IMR-90 (cell line): ENCODE results near the gene CMTM6. TPM values are rescaled to one million over a fixed set of nuclear protein-coding genes. Genes with fewer than 3 reads are reported as not detected.

Experiments used
- ATAC-seq: fragments of 200-7000 bp; cut with Tn5 transposase; 2 replicates; pipeline ENCODE4 v1.9.1; 2020; ENCODE audit warnings: low read depth, mild to moderate bottlenecking, moderate library complexity
- BruUV-seq: library from RNA; stranded (reverse); fragments of 400-500 nt; replicated peaks from 2 replicates; lab custom pipeline; 2021; lab: Mats Ljungman, UMichigan
- CTCF ChIA-PET: fragments of 300-600 bp; formaldehyde crosslinking; extraction: SDS; loops from one replicate; lab custom pipeline; 2021; ENCODE audit warnings: antibody characterized with exemption; lab: Yijun Ruan, JAX
- POLR2A ChIA-PET: fragments of 300-600 bp; sonication (Branson Sonifier 250); formaldehyde crosslinking; loops from one replicate; lab custom pipeline; 2022; ENCODE audit warnings: antibody characterized with exemption; ENCODE audit not compliant: unreplicated experiment; lab: Charles Lee
- DNase-seq: peaks from one replicate; pipeline ENCODE4 v3.0.0; 2013
- H2AFZ ChIP-seq: replicated peaks from 2 replicates; pipeline ENCODE3; 2013; ENCODE audit warnings: low read length, mild to moderate bottlenecking; ENCODE audit not compliant: poor library complexity
- H2AK5ac ChIP-seq: 2 replicates; pipeline ENCODE4 v1.6.1; 2013; ENCODE audit warnings: low read depth, low read length, inconsistent platforms
- H2AK9ac ChIP-seq: replicated peaks from 2 replicates; pipeline ENCODE3; 2013; ENCODE audit warnings: mild to moderate bottlenecking, low read depth, low read length, moderate library complexity; ENCODE audit not compliant: poor library complexity
- H2BK120ac ChIP-seq: 2 replicates; pipeline ENCODE4 v1.6.1; 2013; ENCODE audit warnings: low read depth, low read length, inconsistent platforms
- H2BK15ac ChIP-seq: 3 replicates; pipeline ENCODE4 v1.6.1; 2013; ENCODE audit warnings: low read depth, low read length, inconsistent platforms
- H2BK20ac ChIP-seq: 2 replicates; pipeline ENCODE4 v1.6.1; 2013; ENCODE audit warnings: low read depth, mild to moderate bottlenecking, inconsistent platforms, low read length, moderate library complexity
- H2BK5ac ChIP-seq: 2 replicates; pipeline ENCODE4 v1.6.1; 2013; ENCODE audit warnings: mild to moderate bottlenecking, low read depth, low read length, inconsistent platforms; ENCODE audit not compliant: poor library complexity, severe bottlenecking
- H3K14ac ChIP-seq: replicated peaks from 2 replicates; pipeline ENCODE4 v1.6.1; 2013; ENCODE audit warnings: low read depth, low read length, inconsistent platforms
- H3K18ac ChIP-seq: 2 replicates; pipeline ENCODE4 v1.6.1; 2013; ENCODE audit warnings: low read depth, low read length, control low read depth
- H3K23ac ChIP-seq: 2 replicates; pipeline ENCODE4 v1.6.1; 2013; ENCODE audit warnings: low read depth, low read length, inconsistent platforms
- H3K27ac ChIP-seq: 2 replicates; pipeline ENCODE4 v1.5.1; 2013; ENCODE audit warnings: mild to moderate bottlenecking, control low read depth, low read length; ENCODE audit not compliant: insufficient read depth
- H3K27me3 ChIP-seq: 2 replicates; pipeline ENCODE4 v1.6.1; 2013; ENCODE audit warnings: low read length; ENCODE audit not compliant: control insufficient read depth, insufficient read depth
- H3K36me3 ChIP-seq: 2 replicates; pipeline ENCODE4 v1.6.1; 2013; ENCODE audit warnings: low read length, mixed read lengths; ENCODE audit not compliant: control insufficient read depth, insufficient read depth
- H3K4ac ChIP-seq: 2 replicates; pipeline ENCODE4 v1.6.1; 2013; ENCODE audit warnings: low read depth, low read length, inconsistent platforms
- H3K4me1 ChIP-seq: 2 replicates; pipeline ENCODE4 v1.6.1; 2013; ENCODE audit warnings: low read length, mixed read lengths; ENCODE audit not compliant: control insufficient read depth, insufficient read depth
- H3K4me2 ChIP-seq: 2 replicates; pipeline ENCODE4 v1.6.1; 2013; ENCODE audit warnings: low read depth, mild to moderate bottlenecking, control low read depth, low read length, moderate library complexity
- H3K4me3 ChIP-seq: 2 replicates; pipeline ENCODE4 v1.5.1; 2013; ENCODE audit warnings: low read depth, mild to moderate bottlenecking, control low read depth, low read length, moderate library complexity; ENCODE audit not compliant: insufficient read depth
- H3K56ac ChIP-seq: 2 replicates; pipeline ENCODE4 v1.6.1; 2013; ENCODE audit warnings: low read length, inconsistent platforms; ENCODE audit not compliant: insufficient read depth; ENCODE audit errors: extremely low read depth
- H3K79me1 ChIP-seq, 2 experiments: 2 replicates each; pipeline ENCODE4 v1.6.1; 2013; ENCODE audit warnings: low read length in 2 of 2, inconsistent platforms in 1 of 2, low read depth in 1 of 2
- H3K9ac ChIP-seq: 2 replicates; pipeline ENCODE4 v1.6.1; 2013; ENCODE audit warnings: low read depth, low read length, control low read depth
- H3K9me1 ChIP-seq: 2 replicates; pipeline ENCODE4 v1.6.1; 2013; ENCODE audit warnings: low read length, inconsistent platforms; ENCODE audit not compliant: insufficient read depth
- H3K9me3 ChIP-seq: 2 replicates; pipeline ENCODE4 v1.6.1; 2013; ENCODE audit warnings: low read length; ENCODE audit not compliant: control insufficient read depth, insufficient read depth
- H4K20me1 ChIP-seq: 2 replicates; pipeline ENCODE4 v1.6.1; 2013; ENCODE audit warnings: low read length, inconsistent platforms; ENCODE audit not compliant: insufficient read depth
- H4K5ac ChIP-seq: 2 replicates; pipeline ENCODE4 v1.6.1; 2013; ENCODE audit warnings: mild to moderate bottlenecking, low read depth, low read length, control low read depth
- H4K8ac ChIP-seq, 2 experiments: 2 replicates each; pipeline ENCODE4 v1.6.1; 2013; ENCODE audit warnings: low read depth in 2 of 2, low read length in 2 of 2, control low read depth in 1 of 2, inconsistent platforms in 1 of 2
- H4K91ac ChIP-seq: 2 replicates; pipeline ENCODE4 v1.6.1; 2013; ENCODE audit warnings: low read depth, low read length, inconsistent platforms; ENCODE audit not compliant: insufficient read depth
- CEBPB ChIP-seq: IDR thresholded peaks from 2 replicates; pipeline ENCODE4 v1.6.1; 2012; ENCODE audit warnings: low read depth, low read length, improper control_type of control experiment
- CTCF ChIP-seq: conservative IDR thresholded peaks from 2 replicates; pipeline ENCODE4 v1.5.1; 2012; ENCODE audit warnings: mild to moderate bottlenecking, low read depth, low read length, improper control_type of control experiment
- MAZ ChIP-seq: IDR thresholded peaks from 2 replicates; pipeline ENCODE4 v1.6.1; 2012; ENCODE audit warnings: low read depth, mild to moderate bottlenecking, low read length, improper control_type of control experiment, moderate library complexity, borderline replicate concordance
- MXI1 ChIP-seq: IDR thresholded peaks from 2 replicates; pipeline ENCODE4 v1.6.1; 2012; ENCODE audit warnings: low read depth, mild to moderate bottlenecking, low read length, moderate library complexity, borderline replicate concordance
- RFX5 ChIP-seq: IDR thresholded peaks from 2 replicates; pipeline ENCODE4 v1.8.0; 2012; ENCODE audit warnings: low read depth, mild to moderate bottlenecking, low read length, moderate library complexity
- WGBS, 2 experiments: methylation state at CpG; one replicate each; pipeline versions ENCODE4 v1.1.5 to v1.1.7; 2013; ENCODE audit warnings: missing lambda C conversion rate in 2 of 2; ENCODE audit not compliant: insufficient read length in 1 of 2; ENCODE audit errors: extremely low coverage in 2 of 2; 5-methylcytosine and 5-hydroxymethylcytosine counted together
- dilution Hi-C: fragments of 300-500 bp; cut with HindIII; formaldehyde crosslinking; loops from one replicate; pipeline ENCODE4 v1.14.3; 2018; ENCODE audit warnings: low sequenced_read_pairs; ENCODE audit not compliant: unreplicated experiment
- in situ Hi-C: fragments of 300-500 bp; cut with MboI; formaldehyde crosslinking; loops from 3 replicates; pipeline ENCODE4 v1.14.3; 2019; ENCODE audit warnings: low sequenced_read_pairs, inconsistent platforms, mixed read lengths
- intact Hi-C: fragments of 100-400 bp; cut with micrococcal nuclease; formaldehyde crosslinking; loops from 2 replicates; pipeline ENCODE4 v1.10.0; 2022
- polyA plus RNA-seq, 3 experiments: library from polyadenylated mRNA; depleted of rRNA; stranded (reverse); fragments of >200 nt; gene quantifications; 2 replicates each; pipeline ENCODE4 v1.2.3, GENCODE V29; 2012; ENCODE audit warnings: low replicate concordance in 1 of 3
- total RNA-seq: library from RNA; depleted of rRNA; stranded (reverse); fragments of >200 nt; gene quantifications from 2 replicates; pipeline ENCODE4 v1.2.3, GENCODE V29; 2012

CMTM6 gene
- total and polyA plus RNA-seq, 2 of the 4 experiments (the other 2 are of a cell fraction), result 29.4 to 36.6 TPM

GRCh38 chr3:32432711-32433530, 69.7 kb downstream of the CMTM6 start:
- H2AK9ac ChIP-seq, result no peak overlapping the region
- peak overlapping the region in 1 of 2 experiments; percentile 20; a peak in 1 of 4 replicates for H4K8ac ChIP-seq
- H3K4ac ChIP-seq, result no peak overlapping the region; the same call in 1 of the 2 replicates
- ATAC-seq (no peak; the same call in 1 of the 2 replicates), DNase-seq (peak; percentile 47)
- no peak overlapping the region for H2BK20ac ChIP-seq
- WGBS, 2 experiments, result 100% methylated on average over 3 of the region's 12 CpGs; no CpG with 5 or more reads in 1 of the 2 experiments
- TF ChIP-seq MAZ, result no peak
- no peak for TF ChIP-seq MXI1
- TF ChIP-seq CTCF, result no peak
- peak; percentile 80 for TF ChIP-seq CEBPB
- TF ChIP-seq RFX5, result no peak
- no peaks in the 10 kb centered on the region for H3K27me3 ChIP-seq
- no peaks in the 10 kb centered on the region for H3K9me3 ChIP-seq
- H2BK5ac ChIP-seq, result no peak overlapping the region
- H3K56ac ChIP-seq, result no peak overlapping the region
- H3K23ac ChIP-seq, result 0 out of 2 replicates have a peak overlapping the region, but pooled peaks have one; percentile 10
- H2BK15ac ChIP-seq, result no peak overlapping the region
- H3K18ac ChIP-seq, result no peak overlapping the region
- no peaks in the 10 kb centered on the region for H3K36me3 ChIP-seq
- CTCF ChIA-PET, result no interaction called here
- peaks cover 8% of the 10 kb centered on the region for H4K20me1 ChIP-seq
- H3K4me3 ChIP-seq, result no peak overlapping the region
- H4K5ac ChIP-seq, result no peak overlapping the region
- H3K4me1 ChIP-seq, result peaks cover 10% of the 10 kb centered on the region; the same call in 1 of the 2 replicates
- H3K14ac ChIP-seq, result peak overlapping the region; percentile 26; the same call in 1 of the 2 replicates
- H3K4me2 ChIP-seq, result no peak overlapping the region
- H2BK120ac ChIP-seq, result no peak overlapping the region
- H2AK5ac ChIP-seq, result peak overlapping the region; percentile 3; the same call in 1 of the 2 replicates
- dilution Hi-C loops, result no loop called here
- BruUV-seq, result no TSS peak
- no peak overlapping the region for H4K91ac ChIP-seq
- peaks cover 7% of the 10 kb centered on the region; the same call in 1 of the 2 replicates for H3K9me1 ChIP-seq
- H2AFZ ChIP-seq, result no peak overlapping the region
- intact Hi-C loops, result no loop called here
- H3K79me1 ChIP-seq, result peaks cover 0 to 35% of the 10 kb centered on the region in 2 experiments
- H3K9ac ChIP-seq, result no peak overlapping the region
- in situ Hi-C loops, result no loop called here
- POLR2A ChIA-PET, result no interaction called here
- H3K27ac ChIP-seq, result no peak overlapping the region
